Peyer's patch (tissue), 4 donors: Measurements from ENCODE around the gene TPTE2.
"Not testable (repeated sequence)": the region's sequence is repeated elsewhere in the genome, so short reads cannot be mapped to it uniquely, and the experiment has no call there.

Experiments used
- POLR2A ChIP-seq, 2 donors: fragments of 450-650 bp; IDR thresholded peaks; one replicate each; pipeline ENCODE4 v1.5.1; 2017; ENCODE audit warnings: antibody characterized with exemption in 2 of 2, mild to moderate bottlenecking in 2 of 2, moderate library complexity in 2 of 2
- TF ChIP-seq, protein P1 (sequence below), 6 experiments: fragments of 450-650 bp in 4 of 6; fragments of 200-600 bp in 2 of 6; sonication (generic) in 1 of 6; IDR thresholded peaks; one replicate each; pipeline ENCODE4 v1.5.1; 2017 to 2019; ENCODE audit warnings: antibody characterized with exemption in 6 of 6, mild to moderate bottlenecking in 3 of 6, moderate library complexity in 1 of 6

DNA sequence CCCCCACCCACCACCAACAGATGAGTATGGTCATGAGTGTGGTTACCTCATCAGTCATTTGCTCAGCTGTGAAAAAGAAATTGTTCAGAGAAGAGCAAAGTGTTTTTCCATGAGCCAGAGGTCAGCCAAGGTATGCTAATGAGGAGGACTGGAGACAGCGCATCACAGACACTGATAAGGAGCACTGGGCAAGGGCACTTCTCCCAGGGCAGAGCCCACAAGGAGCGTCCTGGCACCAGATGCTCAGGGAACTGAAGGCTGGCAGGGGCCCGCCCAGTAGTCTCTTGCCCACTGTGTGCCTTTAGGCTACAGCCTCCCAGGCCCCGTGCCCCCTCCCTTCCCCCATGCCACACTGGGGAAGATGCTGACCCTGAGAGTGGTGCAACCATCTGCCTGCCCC lies 148.8 kb downstream of the TPTE2 start:
- TF ChIP-seq, protein P1, sequence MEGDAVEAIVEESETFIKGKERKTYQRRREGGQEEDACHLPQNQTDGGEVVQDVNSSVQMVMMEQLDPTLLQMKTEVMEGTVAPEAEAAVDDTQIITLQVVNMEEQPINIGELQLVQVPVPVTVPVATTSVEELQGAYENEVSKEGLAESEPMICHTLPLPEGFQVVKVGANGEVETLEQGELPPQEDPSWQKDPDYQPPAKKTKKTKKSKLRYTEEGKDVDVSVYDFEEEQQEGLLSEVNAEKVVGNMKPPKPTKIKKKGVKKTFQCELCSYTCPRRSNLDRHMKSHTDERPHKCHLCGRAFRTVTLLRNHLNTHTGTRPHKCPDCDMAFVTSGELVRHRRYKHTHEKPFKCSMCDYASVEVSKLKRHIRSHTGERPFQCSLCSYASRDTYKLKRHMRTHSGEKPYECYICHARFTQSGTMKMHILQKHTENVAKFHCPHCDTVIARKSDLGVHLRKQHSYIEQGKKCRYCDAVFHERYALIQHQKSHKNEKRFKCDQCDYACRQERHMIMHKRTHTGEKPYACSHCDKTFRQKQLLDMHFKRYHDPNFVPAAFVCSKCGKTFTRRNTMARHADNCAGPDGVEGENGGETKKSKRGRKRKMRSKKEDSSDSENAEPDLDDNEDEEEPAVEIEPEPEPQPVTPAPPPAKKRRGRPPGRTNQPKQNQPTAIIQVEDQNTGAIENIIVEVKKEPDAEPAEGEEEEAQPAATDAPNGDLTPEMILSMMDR (IDR thresholded peaks at IDR 0.05): not testable (repeated sequence)
- TF ChIP-seq POLR2A (IDR thresholded peaks at IDR 0.05): not testable (repeated sequence)
